ENCODE data around the gene ROR1.

DNA sequence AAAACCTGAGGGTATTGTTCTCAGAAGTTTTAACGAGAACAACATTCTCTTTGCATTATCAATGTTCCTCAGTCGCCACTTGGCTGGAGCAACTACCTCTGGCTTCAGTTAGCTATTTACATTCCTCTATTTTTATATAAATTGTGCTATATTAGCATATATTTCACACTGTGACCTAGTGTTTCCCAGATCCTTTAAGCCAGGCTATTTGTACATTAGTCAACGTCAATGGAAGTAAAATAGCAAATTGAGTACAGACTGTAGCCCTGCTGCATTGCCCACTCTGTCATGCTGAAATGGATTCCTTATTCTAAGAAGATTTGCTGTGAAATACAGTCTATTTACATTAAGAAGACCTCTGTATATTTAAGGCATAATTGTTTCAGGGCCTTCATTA, 213.8 kb downstream of the ROR1 start:
- TF ChIP-seq, protein P1, sequence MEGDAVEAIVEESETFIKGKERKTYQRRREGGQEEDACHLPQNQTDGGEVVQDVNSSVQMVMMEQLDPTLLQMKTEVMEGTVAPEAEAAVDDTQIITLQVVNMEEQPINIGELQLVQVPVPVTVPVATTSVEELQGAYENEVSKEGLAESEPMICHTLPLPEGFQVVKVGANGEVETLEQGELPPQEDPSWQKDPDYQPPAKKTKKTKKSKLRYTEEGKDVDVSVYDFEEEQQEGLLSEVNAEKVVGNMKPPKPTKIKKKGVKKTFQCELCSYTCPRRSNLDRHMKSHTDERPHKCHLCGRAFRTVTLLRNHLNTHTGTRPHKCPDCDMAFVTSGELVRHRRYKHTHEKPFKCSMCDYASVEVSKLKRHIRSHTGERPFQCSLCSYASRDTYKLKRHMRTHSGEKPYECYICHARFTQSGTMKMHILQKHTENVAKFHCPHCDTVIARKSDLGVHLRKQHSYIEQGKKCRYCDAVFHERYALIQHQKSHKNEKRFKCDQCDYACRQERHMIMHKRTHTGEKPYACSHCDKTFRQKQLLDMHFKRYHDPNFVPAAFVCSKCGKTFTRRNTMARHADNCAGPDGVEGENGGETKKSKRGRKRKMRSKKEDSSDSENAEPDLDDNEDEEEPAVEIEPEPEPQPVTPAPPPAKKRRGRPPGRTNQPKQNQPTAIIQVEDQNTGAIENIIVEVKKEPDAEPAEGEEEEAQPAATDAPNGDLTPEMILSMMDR (IDR thresholded peaks at IDR 0.05), result no peak
- TF ChIP-seq POLR2A (IDR thresholded peaks at IDR 0.05; ENCODE audit: low read depth) (no peak), POLR2AphosphoS5 (IDR thresholded peaks at IDR 0.05) (no peak)
